Esophagus muscularis mucosa (tissue), 4 donors: ENCODE measurements around the gene OGA. TPM values are rescaled to one million over a fixed set of nuclear protein-coding genes. Genes with fewer than 3 reads are reported as not detected.

Experiments
- DNase-seq: peaks from one replicate; pipeline ENCODE4 v3.0.0-alpha.2; 2017; ENCODE audit errors: extremely low spot score
- H3K27ac ChIP-seq, 4 donors: fragments of 200-600 bp; sonication (generic); replicated peaks in 1 of 4; 1 replicate in 3 of 4; 2 replicates in 1 of 4; pipeline ENCODE4 v1.5.1; 2016 to 2019; ENCODE audit warnings: mild to moderate bottlenecking in 1 of 4
- H3K27me3 ChIP-seq, 4 donors: fragments of 200-600 bp; sonication (generic); one replicate each; pipeline versions ENCODE4 v1.5.1 to v1.6.0; 2016 to 2019
- H3K36me3 ChIP-seq, 4 donors: fragments of 200-600 bp; sonication (generic); one replicate each; pipeline ENCODE4 v1.5.1; 2016 to 2019
- H3K4me1 ChIP-seq, 4 donors: fragments of 200-600 bp; sonication (generic); one replicate each; pipeline ENCODE4 v1.5.1; 2016 to 2019
- H3K4me3 ChIP-seq, 4 donors: fragments of 200-600 bp; sonication (generic); 1 replicate in 2 of 4; 2 replicates in 2 of 4; pipeline ENCODE4 v1.5.1; 2016 to 2019; ENCODE audit warnings: mild to moderate bottlenecking in 4 of 4, moderate library complexity in 1 of 4
- H3K9me3 ChIP-seq, 4 donors: fragments of 200-600 bp; sonication (generic); 1 replicate in 3 of 4; 2 replicates in 1 of 4; pipeline ENCODE4 v1.5.1; 2016 to 2019
- EP300 ChIP-seq: sonication (generic); formaldehyde crosslinking; IDR thresholded peaks from one replicate; pipeline ENCODE4 v1.6.1; 2017; ENCODE audit warnings: antibody characterized with exemption
- POLR2A ChIP-seq: fragments of 450-650 bp; IDR thresholded peaks from one replicate; pipeline ENCODE4 v1.6.1; 2017; ENCODE audit warnings: antibody characterized with exemption, moderate library complexity, mild to moderate bottlenecking, low read depth
- POLR2AphosphoS5 ChIP-seq, 2 donors: sonication (generic); formaldehyde crosslinking; IDR thresholded peaks; one replicate each; pipeline ENCODE4 v1.6.1; 2017; ENCODE audit warnings: antibody characterized with exemption in 2 of 2
- WGBS: methylation state at CpG from one replicate; pipeline ENCODE4 v1.1.5; 2018; 5-methylcytosine and 5-hydroxymethylcytosine counted together
- intact Hi-C: fragments of 100-400 bp; cut with DNase I; formaldehyde crosslinking; loops from one replicate; pipeline ENCODE4 v1.15.1; 2023
- total RNA-seq, 4 donors: library from RNA; depleted of rRNA; stranded (reverse); fragments of >200 nt; gene quantifications; one replicate each; pipeline versions ENCODE4 v1.1.0 to v1.2.1, GENCODE V29; 2016
- TF ChIP-seq, protein P1 (sequence below), 3 experiments: fragments of 200-600 bp in 2 of 3; fragments of 450-650 bp in 1 of 3; sonication (generic) in 2 of 3; IDR thresholded peaks; one replicate each; pipeline ENCODE4 v1.5.1; 2017 to 2019; ENCODE audit warnings: antibody characterized with exemption in 3 of 3, mild to moderate bottlenecking in 2 of 3, moderate library complexity in 1 of 3

Gene OGA
- total RNA-seq = 100 to 1,000 TPM in 2 of 4 donors, 10 to 100 TPM in 2; 85.4 to 131 (median 101) TPM

DNA sequence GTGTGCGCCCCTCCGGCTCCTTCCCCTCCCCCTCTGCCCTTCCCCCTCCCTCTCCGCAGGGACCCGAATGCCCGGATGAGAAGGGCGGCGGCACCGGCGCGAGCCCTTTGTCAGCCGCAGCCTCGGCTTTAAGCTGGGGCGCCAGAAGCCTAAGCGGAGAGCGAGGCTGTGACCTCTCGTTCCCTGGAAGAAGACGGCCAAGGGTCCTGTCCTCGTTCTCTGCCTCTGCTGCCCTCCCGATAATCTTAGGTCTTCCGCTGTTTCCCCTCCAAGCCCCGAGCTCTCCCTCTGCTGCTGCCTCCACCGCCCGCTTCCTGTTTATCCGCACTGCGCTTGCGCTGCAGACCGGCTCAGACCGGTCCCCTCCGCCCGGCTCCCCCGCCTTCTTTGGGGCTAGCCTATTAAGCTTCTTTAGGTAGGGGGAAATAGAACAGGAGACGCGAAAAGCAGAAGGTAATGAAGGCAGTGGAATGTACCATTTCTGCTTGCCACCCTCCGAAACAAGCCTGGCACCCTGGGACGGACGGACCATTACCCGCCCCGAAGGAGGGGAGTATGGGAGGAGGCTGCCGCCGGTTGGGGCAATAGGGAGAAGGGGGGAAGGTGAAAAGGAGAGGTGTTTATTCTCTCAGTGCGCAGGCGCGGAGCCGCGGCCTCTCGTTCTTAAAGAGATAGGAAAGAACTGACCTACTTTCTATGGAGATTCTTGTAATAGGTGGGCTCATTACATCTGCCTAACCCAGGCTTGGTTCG lies at the start of gene OGA:
OGA (minus strand) TSS at position 326 of the 753 bp plus-strand sequence. CDS start 422 bp downstream, outside the sequence.
- H3K9me3 ChIP-seq = no peaks in the 10 kb centered on the region
- peaks cover 31 to 46% (median 41%) of the 10 kb centered on the region in 4 donors for H3K4me1 ChIP-seq
- WGBS = under 1% methylated on average over 35 of the region's 47 CpGs
- intact Hi-C loops = loop anchor here (5.0 kb wide), 2 partner anchors 36 to 334 kb away; partner anchors contain the start of genes NOLC1 and NPM3
- H3K4me3 ChIP-seq = peak within 1 kb of the TSS; percentile 73 to 99 (median 94)
- H3K27ac ChIP-seq = peak within 1 kb of the TSS; percentile 88 to 98 (median 96)
- H3K36me3 ChIP-seq = no peaks in the 10 kb centered on the region
- H3K27me3 ChIP-seq = no peaks in the 10 kb centered on the region
- DNase-seq = peak; percentile 99
- TF ChIP-seq POLR2AphosphoS5 (IDR thresholded peaks at IDR 0.05) = peak; percentile 99 to 100
- no peak for TF ChIP-seq EP300
- peak; percentile 99 for TF ChIP-seq POLR2A
- TF ChIP-seq, protein P1, sequence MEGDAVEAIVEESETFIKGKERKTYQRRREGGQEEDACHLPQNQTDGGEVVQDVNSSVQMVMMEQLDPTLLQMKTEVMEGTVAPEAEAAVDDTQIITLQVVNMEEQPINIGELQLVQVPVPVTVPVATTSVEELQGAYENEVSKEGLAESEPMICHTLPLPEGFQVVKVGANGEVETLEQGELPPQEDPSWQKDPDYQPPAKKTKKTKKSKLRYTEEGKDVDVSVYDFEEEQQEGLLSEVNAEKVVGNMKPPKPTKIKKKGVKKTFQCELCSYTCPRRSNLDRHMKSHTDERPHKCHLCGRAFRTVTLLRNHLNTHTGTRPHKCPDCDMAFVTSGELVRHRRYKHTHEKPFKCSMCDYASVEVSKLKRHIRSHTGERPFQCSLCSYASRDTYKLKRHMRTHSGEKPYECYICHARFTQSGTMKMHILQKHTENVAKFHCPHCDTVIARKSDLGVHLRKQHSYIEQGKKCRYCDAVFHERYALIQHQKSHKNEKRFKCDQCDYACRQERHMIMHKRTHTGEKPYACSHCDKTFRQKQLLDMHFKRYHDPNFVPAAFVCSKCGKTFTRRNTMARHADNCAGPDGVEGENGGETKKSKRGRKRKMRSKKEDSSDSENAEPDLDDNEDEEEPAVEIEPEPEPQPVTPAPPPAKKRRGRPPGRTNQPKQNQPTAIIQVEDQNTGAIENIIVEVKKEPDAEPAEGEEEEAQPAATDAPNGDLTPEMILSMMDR (IDR thresholded peaks at IDR 0.05) = peak in 1 of 3 experiments; percentile 32

DNA sequence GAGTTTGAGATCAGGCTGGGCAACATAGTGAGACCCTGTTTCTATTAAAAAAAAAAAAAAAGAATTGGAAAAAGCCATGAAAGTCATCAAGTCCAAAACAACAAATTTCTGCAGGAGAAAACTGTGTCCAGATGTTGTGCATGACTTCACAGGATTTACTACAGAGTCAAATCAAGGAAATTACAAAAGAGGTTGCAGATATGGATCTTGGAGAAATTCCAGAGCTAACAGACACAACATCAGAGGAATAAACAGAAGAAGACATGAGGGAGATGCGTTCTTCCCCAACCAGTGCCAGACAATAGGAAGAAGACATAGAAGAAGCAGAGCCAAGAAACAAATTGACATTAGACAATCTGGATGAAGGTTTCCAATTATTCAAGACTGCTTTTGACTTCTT lies 49.7 kb upstream of the OGA start:
- 68% methylated on average over 1 of the region's 1 CpG for WGBS
- no peak overlapping the region for H3K27ac ChIP-seq
- no peak for DNase-seq
- intact Hi-C loops = no loop called here
- no peaks in the 10 kb centered on the region for H3K27me3 ChIP-seq
- TF ChIP-seq EP300 = no peak
- TF ChIP-seq POLR2AphosphoS5 (IDR thresholded peaks at IDR 0.05) = no peak
- TF ChIP-seq POLR2A = no peak
- peaks cover 0 to 6% (median 0%) of the 10 kb centered on the region in 4 donors for H3K36me3 ChIP-seq
- H3K4me3 ChIP-seq = no peak overlapping the region
- no peaks in the 10 kb centered on the region for H3K9me3 ChIP-seq
- H3K4me1 ChIP-seq = no peaks in the 10 kb centered on the region

DNA sequence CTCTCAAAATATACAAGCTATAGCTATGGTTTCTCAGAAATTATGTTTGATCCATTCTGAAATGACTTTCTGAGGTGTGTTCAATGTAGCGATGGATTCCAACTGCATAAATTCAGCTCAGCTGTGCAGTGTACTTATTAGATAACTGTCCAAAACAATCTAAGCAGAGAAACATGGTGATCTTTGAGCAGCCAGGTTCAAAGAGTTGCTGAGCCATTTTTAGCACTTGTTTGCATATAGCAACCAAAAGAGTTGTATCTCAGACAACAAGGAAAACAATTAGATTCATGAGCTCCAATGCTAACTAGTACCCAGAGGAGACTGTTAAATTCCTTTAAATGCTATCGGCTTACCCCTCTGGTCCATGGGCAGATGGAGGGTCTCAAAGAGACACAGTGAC lies 41.3 kb upstream of the OGA start:
- no peak overlapping the region for H3K27ac ChIP-seq
- WGBS = 100% methylated on average over 2 of the region's 2 CpGs
- intact Hi-C loops = no loop called here
- H3K36me3 ChIP-seq = peaks cover 0 to 8% (median 0%) of the 10 kb centered on the region in 4 donors
- no peak overlapping the region for H3K4me3 ChIP-seq
- TF ChIP-seq EP300 = no peak
- TF ChIP-seq, protein P1 (IDR thresholded peaks at IDR 0.05) = no peak
- TF ChIP-seq POLR2A = no peak
- no peak for TF ChIP-seq POLR2AphosphoS5 (IDR thresholded peaks at IDR 0.05)
- no peaks in the 10 kb centered on the region for H3K27me3 ChIP-seq
- H3K9me3 ChIP-seq = peaks cover 0 to 10% (median 4%) of the 10 kb centered on the region in 4 donors
- DNase-seq = no peak
- H3K4me1 ChIP-seq = peaks cover 0 to 18% (median 0%) of the 10 kb centered on the region in 4 donors

DNA sequence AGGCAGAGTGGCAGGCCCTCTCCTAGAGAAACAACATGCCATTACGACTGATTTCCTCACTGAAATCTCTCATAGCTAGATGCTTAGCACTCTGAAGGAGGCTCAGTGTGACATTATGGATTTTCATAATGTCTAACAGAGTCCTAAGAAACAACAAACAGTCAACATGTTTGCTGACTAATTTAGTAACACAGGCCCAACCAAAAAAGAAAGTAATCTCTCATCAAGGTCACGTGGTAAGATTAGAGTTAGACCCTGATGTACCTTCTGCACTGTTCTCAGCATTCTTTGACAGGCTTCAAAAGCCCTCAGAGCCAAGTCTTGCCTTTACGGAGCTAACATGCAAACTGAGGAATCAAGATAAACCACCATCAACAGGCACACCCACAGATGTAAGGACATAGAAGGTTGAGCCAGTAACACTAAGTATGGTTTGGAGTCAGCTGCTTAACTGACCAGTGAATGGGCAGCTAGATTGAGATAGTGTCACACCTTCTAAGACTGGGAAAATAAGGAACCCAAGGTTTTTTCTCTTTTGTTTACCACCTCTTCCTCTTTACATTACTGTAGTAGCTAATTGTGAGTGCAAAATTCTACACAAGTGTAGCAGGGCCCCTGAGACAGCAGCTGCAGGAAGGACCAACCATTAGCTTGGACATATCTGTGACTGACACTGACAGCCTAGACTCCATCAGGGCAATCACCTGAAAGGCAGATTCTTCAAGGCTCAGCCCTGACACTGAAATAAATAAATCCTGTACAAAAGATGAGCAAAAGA lies 40.7 kb upstream of the OGA start:
- H3K36me3 ChIP-seq = peaks cover 0 to 8% (median 0%) of the 10 kb centered on the region in 4 donors
- 100% methylated on average over 3 of the region's 3 CpGs for WGBS
- no peak for TF ChIP-seq POLR2A
- TF ChIP-seq POLR2AphosphoS5 (IDR thresholded peaks at IDR 0.05) = no peak
- TF ChIP-seq EP300 = no peak
- TF ChIP-seq, protein P1 (IDR thresholded peaks at IDR 0.05) = no peak
- no peak overlapping the region for H3K4me3 ChIP-seq
- no peak for DNase-seq
- peaks cover 0 to 10% (median 4%) of the 10 kb centered on the region in 4 donors for H3K9me3 ChIP-seq
- H3K4me1 ChIP-seq = peaks cover 0 to 18% (median 0%) of the 10 kb centered on the region in 4 donors
- no peaks in the 10 kb centered on the region for H3K27me3 ChIP-seq
- H3K27ac ChIP-seq = no peak overlapping the region
- intact Hi-C loops = no loop called here
